HG02938 (cell line): ENCODE data around the gene MCTP2.

ENCODE experiments used
- ATAC-seq: cut with Tn5 transposase; IDR thresholded peaks from one replicate; pipeline ENCODE4 v1.9.1; 2021; ENCODE audit warnings: mild to moderate bottlenecking, moderate library complexity; ENCODE audit not compliant: unreplicated experiment

Gene MCTP2

GRCh38 chr15:94386351-94386750 lies 155.0 kb downstream of the MCTP2 start:
- no peak for ATAC-seq

DNA sequence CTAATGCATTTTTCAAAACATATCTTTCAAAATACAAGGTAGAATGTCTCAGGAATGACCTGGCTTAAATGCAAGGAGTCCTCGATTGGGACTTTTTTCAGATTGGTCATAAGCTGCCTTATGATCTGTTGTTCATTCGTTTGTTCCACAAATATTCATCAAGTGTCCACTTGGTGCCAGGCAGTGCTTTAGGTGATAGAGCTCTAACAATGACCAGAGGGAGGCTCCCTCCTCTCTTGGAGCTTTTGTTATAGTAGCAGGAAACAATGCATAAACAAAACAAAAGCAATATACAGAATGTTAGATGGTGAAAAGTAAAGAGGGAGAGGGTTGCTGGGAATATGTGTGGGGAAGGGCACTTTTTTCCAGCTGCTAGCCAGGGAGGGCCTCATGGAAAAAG lies 156.1 kb downstream of the MCTP2 start:
- peak; percentile 11 for ATAC-seq

DNA sequence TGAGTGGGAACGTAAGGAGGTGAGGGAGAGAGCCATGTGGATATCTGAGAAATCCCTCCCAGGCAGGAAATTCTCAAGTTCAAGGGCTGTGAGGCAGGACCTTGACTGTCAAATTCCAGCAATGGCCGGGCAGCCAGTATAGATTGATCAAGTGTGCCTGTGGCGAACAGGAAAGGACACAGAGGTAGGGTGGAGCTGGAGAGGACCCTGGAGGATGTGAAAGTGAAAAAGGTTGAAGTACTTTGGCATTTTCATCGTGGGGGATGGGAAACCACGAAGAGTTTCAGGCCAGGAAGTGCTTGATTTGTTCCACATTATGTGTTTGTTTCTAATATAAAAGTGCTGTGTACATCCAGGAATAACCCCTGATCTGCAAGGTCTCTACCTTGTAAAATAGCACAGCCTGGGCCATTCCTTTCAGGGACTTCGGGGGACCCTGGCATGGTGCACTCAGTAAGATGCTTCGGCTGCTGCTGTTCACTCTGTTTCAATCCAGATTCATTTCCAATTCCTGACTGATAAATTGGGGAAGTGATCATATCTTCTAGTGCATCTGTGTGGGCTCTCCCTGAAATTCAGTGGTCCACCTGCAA lies 156.6 kb downstream of the MCTP2 start:
- ATAC-seq, result peak; percentile 66

DNA sequence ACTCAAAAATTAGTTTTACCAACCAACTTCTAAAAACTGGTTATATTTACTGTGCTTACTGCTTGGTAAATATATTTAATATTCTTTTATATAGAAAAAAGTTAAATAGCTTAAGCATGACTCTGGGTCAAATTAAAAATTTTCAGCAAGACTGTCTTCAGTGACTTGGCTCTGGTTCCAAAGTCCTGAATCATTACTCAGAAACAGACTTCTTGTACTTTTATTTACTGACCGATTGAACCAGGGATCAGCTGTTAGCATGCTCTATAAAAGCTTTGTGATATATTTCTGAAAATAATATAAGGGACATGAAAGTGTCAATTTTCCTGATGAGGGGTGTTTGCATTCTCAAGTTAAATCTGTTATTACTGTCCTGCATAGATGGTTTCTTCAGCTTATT lies 164.3 kb downstream of the MCTP2 start:
- ATAC-seq, result no peak

DNA sequence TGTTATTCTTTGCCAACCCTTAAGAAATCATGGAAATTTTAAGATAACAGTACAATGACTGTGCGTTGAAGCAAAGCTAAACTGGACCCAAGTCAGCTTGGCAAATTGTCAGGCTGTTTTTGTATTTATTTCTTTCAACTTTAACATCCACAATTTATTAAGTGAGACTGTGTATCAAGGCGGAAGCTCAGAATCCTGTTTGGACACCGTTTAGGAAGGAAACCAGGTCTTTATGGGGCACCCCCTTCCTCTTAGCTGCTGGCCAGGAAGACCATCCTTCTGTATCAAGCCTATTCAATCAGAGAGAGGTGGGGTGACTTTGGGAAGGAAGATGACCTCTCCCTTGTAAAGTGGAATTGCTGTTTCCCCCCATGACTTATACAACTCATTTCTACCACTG lies 166.0 kb downstream of the MCTP2 start:
- ATAC-seq, result no peak

DNA sequence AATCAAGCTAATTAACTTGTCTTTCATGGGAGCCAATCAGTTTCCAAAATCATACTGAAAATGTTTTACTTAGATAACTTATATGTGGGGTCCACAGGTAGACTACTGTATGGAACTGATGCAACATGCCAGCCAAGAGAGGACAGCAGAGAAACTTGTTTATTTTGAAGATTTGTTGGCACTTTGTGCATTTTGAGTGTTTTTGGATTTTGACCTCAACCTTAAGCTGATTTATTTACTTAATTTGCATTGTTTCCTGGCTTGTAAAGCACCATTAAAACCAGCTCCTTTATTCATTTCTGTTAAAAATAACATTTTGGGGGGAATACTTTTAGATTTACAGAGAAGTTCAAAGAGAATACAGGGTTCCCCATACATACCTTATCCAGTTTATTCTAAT lies 166.6 kb downstream of the MCTP2 start:
- no peak for ATAC-seq

- ATAC-seq, result no peak
Observed at GRCh38 chr15:94400526-94401298, 169.4 kb downstream of the MCTP2 start.

- ATAC-seq, result no peak
Observed at GRCh38 chr15:94403331-94403730, 172.0 kb downstream of the MCTP2 start.

DNA sequence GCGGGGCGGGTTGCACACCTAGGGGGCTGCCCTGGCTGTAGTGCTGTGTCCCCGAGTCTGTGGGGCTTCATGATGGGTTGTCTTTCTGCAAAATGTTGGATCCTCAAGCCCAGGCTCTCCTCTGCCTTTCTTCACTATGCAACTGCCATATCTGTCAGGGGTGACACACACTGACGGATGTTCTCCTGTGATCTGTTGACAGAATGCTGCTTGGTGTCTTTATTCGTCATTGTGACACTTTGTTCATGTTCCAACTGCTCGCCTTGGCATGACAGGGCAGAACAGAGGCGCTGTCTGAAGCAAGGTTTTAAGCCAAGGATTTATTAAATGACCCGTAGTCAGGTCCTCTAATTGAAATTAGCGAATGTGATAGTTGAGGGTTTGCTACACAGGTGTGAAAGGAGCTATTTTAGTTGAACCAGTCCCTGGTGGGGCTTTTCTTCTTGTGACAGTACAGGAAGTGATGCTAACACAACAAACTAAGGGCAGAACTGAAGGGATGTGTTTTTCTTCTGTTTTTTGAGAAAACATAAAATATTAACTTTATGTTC lies 173.4 kb downstream of the MCTP2 start:
- no peak for ATAC-seq

DNA sequence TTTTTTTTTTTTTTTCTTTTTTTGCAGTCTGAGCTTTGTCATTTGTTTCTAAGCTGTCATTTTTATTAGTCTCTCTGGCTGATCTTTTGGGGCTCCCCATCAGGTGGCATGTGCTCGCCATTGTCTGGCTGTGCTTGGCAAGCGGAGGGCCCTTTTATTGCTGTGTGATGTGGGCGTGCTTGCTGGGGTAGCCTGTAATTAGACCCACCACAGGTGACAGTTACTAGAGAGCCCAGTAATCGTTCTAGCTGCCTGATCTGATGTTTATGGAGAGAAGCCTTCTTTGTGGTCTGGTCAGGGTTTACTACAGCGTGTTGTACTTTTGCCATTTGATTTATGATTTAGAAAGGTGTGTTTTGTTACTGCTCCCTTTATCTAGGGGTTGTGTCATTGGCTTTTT lies 179.9 kb downstream of the MCTP2 start:
- ATAC-seq, result no peak

GRCh38 chr15:94411846-94412245 lies 180.5 kb downstream of the MCTP2 start:
- no peak for ATAC-seq

GRCh38 chr15:94412979-94413746 lies 181.8 kb downstream of the MCTP2 start:
- peak; percentile 78 for ATAC-seq

- ATAC-seq, result no peak
Observed at GRCh38 chr15:94414916-94415315, 183.6 kb downstream of the MCTP2 start.

DNA sequence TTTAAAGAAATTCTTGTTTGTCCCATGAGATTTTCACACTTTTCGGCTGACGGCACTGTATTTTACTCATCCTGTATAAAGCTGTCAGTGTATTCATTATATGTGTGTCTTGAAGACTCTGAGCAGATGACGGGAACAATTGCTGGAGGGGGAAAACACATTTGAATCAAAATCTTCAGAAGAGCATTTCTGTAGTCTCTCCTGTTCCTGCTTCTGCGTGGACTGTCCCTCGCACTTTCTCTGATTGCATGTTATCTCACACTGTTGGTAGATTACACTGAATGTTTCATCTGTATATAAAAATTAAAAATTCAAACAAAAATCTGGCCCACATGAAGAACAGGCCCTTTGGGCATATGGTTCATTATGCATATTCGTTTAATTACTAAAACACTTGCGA lies 184.9 kb downstream of the MCTP2 start:
- no peak for ATAC-seq

GRCh38 chr15:94416820-94417219 lies 185.5 kb downstream of the MCTP2 start:
- no peak for ATAC-seq

- ATAC-seq, result no peak
Observed at GRCh38 chr15:94417501-94418293, 186.3 kb downstream of the MCTP2 start.

DNA sequence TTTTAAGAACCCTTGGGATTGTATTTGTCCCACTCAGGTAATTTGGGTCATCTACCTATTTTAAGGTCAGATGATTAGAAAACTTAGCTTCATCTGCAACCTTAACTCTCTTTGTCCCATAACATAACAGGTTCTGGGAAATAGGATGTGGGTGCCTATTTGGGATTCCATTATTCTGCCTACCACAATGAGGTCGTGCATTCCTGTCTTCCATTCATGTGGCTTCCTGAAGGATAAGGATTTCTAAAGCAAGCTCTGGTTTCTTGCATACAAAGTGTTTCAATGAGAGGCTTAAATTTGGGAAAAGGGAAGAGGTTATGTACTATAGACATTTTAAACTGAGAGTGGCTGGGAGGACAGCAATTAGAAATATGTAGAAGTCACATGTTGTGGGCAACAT lies 190.3 kb downstream of the MCTP2 start:
- ATAC-seq, result no peak

DNA sequence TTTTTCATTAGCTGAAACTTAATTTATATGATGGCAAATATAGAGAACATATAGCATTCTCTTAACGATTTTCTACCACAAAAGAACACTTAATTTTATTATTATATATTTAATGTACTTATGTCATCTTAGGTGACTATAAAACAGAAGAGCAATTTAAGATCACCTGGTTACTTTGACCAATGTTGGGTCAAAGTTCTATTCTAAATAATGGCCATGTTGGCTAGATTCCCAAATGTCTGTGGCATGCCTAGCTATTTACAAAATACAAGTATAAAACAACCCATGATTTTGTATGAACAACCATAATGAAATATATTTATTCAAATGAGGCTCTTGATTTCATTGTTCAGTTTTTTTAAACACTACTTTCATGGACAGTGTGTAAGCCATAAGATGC lies 200.9 kb downstream of the MCTP2 start:
- no peak for ATAC-seq

DNA sequence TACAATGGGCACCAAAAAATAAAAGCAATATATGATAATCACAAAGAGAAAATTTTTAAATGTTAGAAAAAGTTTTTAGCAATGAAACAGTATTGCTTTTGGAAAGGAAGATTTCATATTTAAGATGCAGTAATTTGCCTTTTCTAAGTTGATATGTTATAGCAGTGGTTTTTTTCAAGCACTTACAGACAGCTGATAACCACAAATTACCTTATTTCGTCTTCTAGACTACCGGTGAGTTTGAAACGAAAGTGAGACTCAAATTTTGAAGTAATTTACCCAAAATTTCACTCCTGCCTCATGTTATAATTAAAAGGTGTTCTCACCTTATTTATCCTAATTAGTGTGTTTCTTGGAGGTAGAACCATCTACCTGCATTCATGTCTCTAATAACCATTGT lies 207.8 kb downstream of the MCTP2 start:
- ATAC-seq, result no peak

DNA sequence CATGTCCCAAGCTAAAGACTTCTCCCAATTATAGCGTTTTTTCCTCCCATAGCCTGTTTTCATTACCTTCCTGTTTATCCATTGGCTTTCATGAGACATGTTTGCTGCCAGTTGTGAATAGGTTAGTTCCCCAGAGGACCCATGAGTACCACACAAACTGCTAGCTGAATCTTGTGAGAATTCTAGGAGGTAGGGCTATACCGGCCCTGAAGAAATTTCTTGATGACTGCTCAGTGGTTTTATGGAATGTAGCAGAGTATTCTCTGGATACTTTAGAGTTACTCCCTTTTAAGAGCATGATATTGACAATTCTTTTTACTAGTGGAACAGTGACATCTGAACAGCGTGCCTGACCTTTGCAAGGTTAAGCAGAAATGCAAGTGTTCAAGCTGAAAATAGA lies 210.4 kb downstream of the MCTP2 start:
- ATAC-seq, result no peak

GRCh38 chr15:94442480-94442879 lies 211.1 kb downstream of the MCTP2 start:
- ATAC-seq, result no peak
